B cell (primary cell): ENCODE measurements around the gene SLC10A6. TPM values are rescaled to one million over a fixed set of nuclear protein-coding genes. Genes with fewer than 3 reads are reported as not detected.

Experiments used
- ATAC-seq: fragments of 200-7000 bp; cut with Tn5 transposase; one replicate; pipeline ENCODE4 v1.10.0; 2021; ENCODE audit warnings: low read depth, mild to moderate bottlenecking, moderate number of reproducible peaks, moderate library complexity
- CTCF ChIA-PET: fragments of 350-600 bp; sonication (Branson Sonifier 250); formaldehyde crosslinking; loops from one replicate; lab custom pipeline; 2021; ENCODE audit warnings: antibody characterized with exemption, inconsistent platforms; lab: Charles Lee
- POLR2A ChIA-PET: fragments of 350-600 bp; sonication (Branson Sonifier 250); formaldehyde crosslinking; loops from one replicate; lab custom pipeline; 2021; ENCODE audit warnings: antibody characterized with exemption; lab: Charles Lee
- DNase-seq: peaks from one replicate; pipeline ENCODE4 v3.0.0; 2013
- H2AFZ ChIP-seq: 2 replicates; pipeline ENCODE4 v1.6.1; 2012; ENCODE audit warnings: mild to moderate bottlenecking, low read depth, low read length; ENCODE audit not compliant: insufficient read depth, poor library complexity, severe bottlenecking
- H3K27ac ChIP-seq, 2 donors: 1 replicate in 1 of 2; 2 replicates in 1 of 2; pipeline ENCODE4 v1.5.1; 2012 to 2013; ENCODE audit warnings: low read length in 2 of 2, mild to moderate bottlenecking in 2 of 2, moderate library complexity in 1 of 2
- H3K27me3 ChIP-seq, 4 experiments: fragments of 200-600 bp in 1 of 4; sonication (generic) in 1 of 4; replicated peaks in 1 of 4; 1 replicate in 2 of 4; 2 replicates in 2 of 4; pipeline versions ENCODE4 v1.6.1 to v1.7.0; 2013 to 2016; ENCODE audit warnings: low read length in 3 of 4, mild to moderate bottlenecking in 2 of 4, mixed read lengths in 1 of 4, moderate library complexity in 1 of 4; ENCODE audit not compliant: insufficient read depth in 4 of 4, control insufficient read depth in 3 of 4; ENCODE audit errors: control extremely low read depth in 1 of 4
- H3K36me3 ChIP-seq, 2 experiments: replicated peaks in 1 of 2; 1 replicate in 1 of 2; 2 replicates in 1 of 2; pipeline versions ENCODE4 v1.6.1 to v1.7.1; 2013; ENCODE audit warnings: low read length in 1 of 2; ENCODE audit not compliant: insufficient read depth in 2 of 2, control insufficient read depth in 1 of 2; ENCODE audit errors: control extremely low read depth in 1 of 2, extremely low read depth in 1 of 2
- H3K4me1 ChIP-seq, 2 donors: fragments of 200-600 bp in 1 of 2; sonication (generic) in 1 of 2; 1 replicate in 1 of 2; 2 replicates in 1 of 2; pipeline versions ENCODE4 v1.5.1 to v1.6.1; 2013 to 2017; ENCODE audit warnings: low read length in 2 of 2; ENCODE audit not compliant: control insufficient read depth in 2 of 2, insufficient read depth in 2 of 2
- H3K4me2 ChIP-seq: replicated peaks from 2 replicates; pipeline ENCODE3; 2012; ENCODE audit warnings: mild to moderate bottlenecking, low read depth, low read length; ENCODE audit not compliant: poor library complexity, severe bottlenecking
- H3K4me3 ChIP-seq, 5 experiments: fragments of 200-600 bp in 1 of 5; sonication (generic) in 1 of 5; 1 replicate in 3 of 5; 2 replicates in 2 of 5; pipeline versions ENCODE4 v1.5.1 to v1.7.0; 2011 to 2016; ENCODE audit warnings: low read length in 4 of 5, mild to moderate bottlenecking in 4 of 5, low read depth in 2 of 5, control low read depth in 1 of 5, moderate library complexity in 1 of 5; ENCODE audit not compliant: insufficient read depth in 1 of 5; ENCODE audit errors: control extremely low read depth in 1 of 5, extremely low read depth in 1 of 5
- H3K79me2 ChIP-seq: fragments of 200-600 bp; sonication (generic); one replicate; pipeline ENCODE4 v1.6.0; 2016; ENCODE audit warnings: low read length; ENCODE audit not compliant: control insufficient read depth, insufficient read depth
- H3K9ac ChIP-seq: fragments of 200-600 bp; sonication (generic); 2 replicates; pipeline ENCODE4 v1.6.1; 2017; ENCODE audit warnings: mild to moderate bottlenecking, low read length, moderate library complexity
- H3K9me3 ChIP-seq, 3 donors: one replicate each; pipeline versions ENCODE4 v1.6.1 to v1.7.1; 2013; ENCODE audit warnings: low read length in 2 of 3; ENCODE audit not compliant: control insufficient read depth in 2 of 3, insufficient read depth in 1 of 3; ENCODE audit errors: control extremely low read depth in 1 of 3
- H4K20me1 ChIP-seq: 2 replicates; pipeline ENCODE4 v1.6.0; 2012; ENCODE audit warnings: mild to moderate bottlenecking, low read length; ENCODE audit not compliant: insufficient read depth, control insufficient read depth, poor library complexity, severe bottlenecking
- H3K27ac Mint-ChIP-seq: one replicate; pipeline ENCODE4 v1.8.0; 2021; ENCODE audit warnings: mixed read lengths
- H3K27me3 Mint-ChIP-seq: one replicate; pipeline ENCODE4 v1.8.0; 2021; ENCODE audit warnings: mixed read lengths
- H3K4me1 Mint-ChIP-seq: one replicate; pipeline ENCODE4 v1.8.0; 2021; ENCODE audit warnings: mixed read lengths
- H3K4me3 Mint-ChIP-seq: one replicate; pipeline ENCODE4 v1.8.0; 2021; ENCODE audit warnings: mixed read lengths
- H3K9me3 Mint-ChIP-seq: one replicate; pipeline ENCODE4 v1.8.0; 2022; ENCODE audit warnings: mixed read lengths; ENCODE audit not compliant: insufficient read depth
- CTCF ChIP-seq: fragments of 200-600 bp; IDR thresholded peaks from one replicate; pipeline ENCODE4 v1.8.0; 2022; ENCODE audit warnings: antibody characterized with exemption, mild to moderate bottlenecking
- EZH2 ChIP-seq: IDR thresholded peaks from 2 replicates; pipeline ENCODE4 v1.6.1; 2012; ENCODE audit warnings: borderline replicate concordance, low read depth, mild to moderate bottlenecking, moderate library complexity, low read length; ENCODE audit not compliant: insufficient read depth, poor library complexity, severe bottlenecking
- WGBS: methylation state at CpG from one replicate; pipeline ENCODE4 v1.1.5; 2013; ENCODE audit warnings: missing lambda C conversion rate; ENCODE audit not compliant: insufficient coverage; 5-methylcytosine and 5-hydroxymethylcytosine counted together
- intact Hi-C: fragments of 100-400 bp; cut with micrococcal nuclease; formaldehyde crosslinking; loops from one replicate; pipeline ENCODE4 v1.10.0; 2022
- polyA plus RNA-seq: library from polyadenylated mRNA; depleted of rRNA; stranded (reverse); fragments of >200 nt; gene quantifications from 2 replicates; pipeline ENCODE4 v1.2.3, GENCODE V29; 2012
- total RNA-seq, 2 donors: library from RNA; stranded (reverse); fragments of 120-200 nt in 1 of 2; gene quantifications; 1 replicate in 1 of 2; 2 replicates in 1 of 2; pipeline versions ENCODE4 v1.2.3 to v1.2.4, GENCODE V29; 2013 to 2022

Gene SLC10A6
- total and polyA plus RNA-seq, 2 donors (not counting 1 experiment from before 2014, with no cell fraction given): not detected

GRCh38 chr4:86848136-86848535, 1.0 kb downstream of the SLC10A6 start:
- Mint-ChIP-seq H3K4me3 (no peak overlapping the region), H3K4me1 (no peaks in the 10 kb centered on the region), H3K9me3 (no peaks in the 10 kb centered on the region), H3K27me3 (peaks cover 1% of the 10 kb centered on the region), H3K27ac (no peak overlapping the region)
- Histone ChIP-seq H3K36me3 (no peaks in the 10 kb centered on the region), H3K9me3 (no peaks in the 10 kb centered on the region), H3K4me1 (no peaks in the 10 kb centered on the region), H3K4me3 (no peak overlapping the region), H3K9ac (no peak overlapping the region), H3K4me2 (no peak overlapping the region), H3K27ac (no peak overlapping the region), H2AFZ (no peak overlapping the region), H3K27me3 (no peaks in the 10 kb centered on the region), H3K79me2 (no peaks in the 10 kb centered on the region), H4K20me1 (no peaks in the 10 kb centered on the region)
- ChIA-PET POLR2A (no interaction called here), CTCF (no interaction called here)
- DNase-seq: no peak
- no peak for ATAC-seq
- intact Hi-C loops: no loop called here
- WGBS: 72% methylated on average over 4 of the region's 7 CpGs
- TF ChIP-seq EZH2: no peak
- TF ChIP-seq CTCF: no peak

GRCh38 chr4:86847571-86847970, 1.6 kb downstream of the SLC10A6 start:
- ChIA-PET CTCF (no interaction called here), POLR2A (no interaction called here)
- Histone ChIP-seq H2AFZ (no peak overlapping the region), H3K27ac (no peak overlapping the region), H3K4me2 (no peak overlapping the region), H3K9ac (no peak overlapping the region), H3K27me3 (no peaks in the 10 kb centered on the region), H3K9me3 (no peaks in the 10 kb centered on the region), H3K36me3 (no peaks in the 10 kb centered on the region), H3K4me1 (no peaks in the 10 kb centered on the region), H4K20me1 (no peaks in the 10 kb centered on the region), H3K79me2 (no peaks in the 10 kb centered on the region), H3K4me3 (no peak overlapping the region)
- H3K27ac Mint-ChIP-seq: no peak overlapping the region
- DNase-seq (no peak), ATAC-seq (no peak)
- H3K4me1 Mint-ChIP-seq: no peaks in the 10 kb centered on the region
- TF ChIP-seq EZH2 (no peak), CTCF (no peak)
- H3K27me3 Mint-ChIP-seq: peaks cover 3% of the 10 kb centered on the region
- no peaks in the 10 kb centered on the region for H3K9me3 Mint-ChIP-seq
- intact Hi-C loops: no loop called here
- no peak overlapping the region for H3K4me3 Mint-ChIP-seq
- WGBS: 64% methylated on average over 4 of the region's 4 CpGs
